Tibial nerve (tissue), 4 donors: ENCODE results near the gene ATOH8. TPM values are rescaled to one million over a fixed set of nuclear protein-coding genes. Genes with fewer than 3 reads are reported as not detected.
A peak's percentile ranks its signal among the peaks of the same experiment; 100 is the strongest.

Source experiments
- DNase-seq, 2 donors: peaks; one replicate each; pipeline ENCODE4 v3.0.0-alpha.2; 2019; ENCODE audit warnings: low spot score in 2 of 2
- H3K27ac ChIP-seq, 4 donors: fragments of 200-600 bp; sonication (generic) in 3 of 4; one replicate each; pipeline ENCODE4 v1.5.1; 2017 to 2019; ENCODE audit warnings: mild to moderate bottlenecking in 1 of 4
- H3K27me3 ChIP-seq, 2 donors: fragments of 200-600 bp; sonication (generic) in 1 of 2; one replicate each; pipeline versions ENCODE4 v1.5.1 to v1.6.0; 2017 to 2019
- H3K36me3 ChIP-seq, 3 donors: fragments of 200-600 bp; sonication (generic); one replicate each; pipeline ENCODE4 v1.5.1; 2018 to 2019
- H3K4me1 ChIP-seq, 4 donors: fragments of 200-600 bp; sonication (generic) in 3 of 4; one replicate each; pipeline ENCODE4 v1.5.1; 2017 to 2019
- H3K4me3 ChIP-seq, 4 donors: fragments of 200-600 bp; sonication (generic) in 3 of 4; one replicate each; pipeline ENCODE4 v1.5.1; 2017 to 2019; ENCODE audit warnings: mild to moderate bottlenecking in 1 of 4, moderate library complexity in 1 of 4
- H3K9me3 ChIP-seq, 4 donors: fragments of 200-600 bp; sonication (generic) in 3 of 4; one replicate each; pipeline ENCODE4 v1.5.1; 2017 to 2019
- CTCF ChIP-seq, 5 experiments: fragments of 200-600 bp in 3 of 5; fragments of 450-650 bp in 2 of 5; sonication (generic) in 3 of 5; IDR thresholded peaks; one replicate each; pipeline ENCODE4 v1.5.1; 2016 to 2019; ENCODE audit warnings: antibody characterized with exemption in 5 of 5, mild to moderate bottlenecking in 3 of 5, moderate library complexity in 2 of 5
- EP300 ChIP-seq, 2 donors: sonication (generic); formaldehyde crosslinking; IDR thresholded peaks; one replicate each; pipeline ENCODE4 v1.6.1; 2017; ENCODE audit warnings: antibody characterized with exemption in 2 of 2, mild to moderate bottlenecking in 1 of 2
- POLR2A ChIP-seq, 2 donors: fragments of 450-650 bp; IDR thresholded peaks; one replicate each; pipeline ENCODE4 v1.6.1; 2017; ENCODE audit warnings: antibody characterized with exemption in 2 of 2, mild to moderate bottlenecking in 2 of 2, moderate library complexity in 2 of 2
- WGBS, 2 donors: methylation state at CpG; one replicate each; pipeline ENCODE4 v1.1.5; 2018; 5-methylcytosine and 5-hydroxymethylcytosine counted together
- total RNA-seq, 4 donors: library from RNA; depleted of rRNA; stranded (reverse); fragments of >200 nt; gene quantifications; one replicate each; pipeline ENCODE4 v1.1.0, GENCODE V29; 2016

ATOH8 gene
- total RNA-seq, 4 donors from 2014 or later: 98.0 to 170 (median 119) TPM

- WGBS, 2 donors: 78 to 91% methylated on average over 6 of the region's 6 CpGs
Observed at GRCh38 chr2:85706063-85706462, 47.7 kb upstream of the ATOH8 start.

GRCh38 chr2:85706599-85707296, 47.0 kb upstream of the ATOH8 start:
- H3K36me3 ChIP-seq: no peaks in the 10 kb centered on the region
- H3K9me3 ChIP-seq: no peaks in the 10 kb centered on the region
- H3K27me3 ChIP-seq: no peaks in the 10 kb centered on the region
- TF ChIP-seq EP300 (IDR thresholded peaks at IDR 0.05) (peak in 1 of 2 donors; percentile 69), CTCF (IDR thresholded peaks at IDR 0.05) (no peak), POLR2A (IDR thresholded peaks at IDR 0.05) (no peak)
- 84 to 86% methylated on average over 10 of the region's 10 CpGs for WGBS, 2 donors
- peaks cover 0 to 74% (median 32%) of the 10 kb centered on the region in 4 donors for H3K4me1 ChIP-seq
- no peak overlapping the region for H3K4me3 ChIP-seq
- DNase-seq: peak in 1 of 2 donors; percentile 48
- peak overlapping the region in 3 of 4 donors; percentile 53 to 89 (median 84) for H3K27ac ChIP-seq

More at GRCh38 chr2:85706063-85706462, 47.7 kb upstream of the ATOH8 start:
- H3K4me1 ChIP-seq: peaks cover 0 to 68% (median 25%) of the 10 kb centered on the region in 4 donors
- no peaks in the 10 kb centered on the region for H3K36me3 ChIP-seq
- peak overlapping the region; percentile 53 to 89 (median 74) for H3K27ac ChIP-seq
- H3K27me3 ChIP-seq: no peaks in the 10 kb centered on the region
- no peaks in the 10 kb centered on the region for H3K9me3 ChIP-seq
- no peak overlapping the region for H3K4me3 ChIP-seq
- no peak for TF ChIP-seq CTCF (IDR thresholded peaks at IDR 0.05)
- no peak for TF ChIP-seq POLR2A (IDR thresholded peaks at IDR 0.05)
- no peak for TF ChIP-seq EP300 (IDR thresholded peaks at IDR 0.05)
- no peak for DNase-seq

GRCh38 chr2:85707304-85707703, 46.5 kb upstream of the ATOH8 start:
- Histone ChIP-seq H3K27ac (peak overlapping the region in 2 of 4 donors; percentile 84 to 89), H3K36me3 (no peaks in the 10 kb centered on the region), H3K27me3 (no peaks in the 10 kb centered on the region), H3K4me3 (no peak overlapping the region), H3K9me3 (no peaks in the 10 kb centered on the region), H3K4me1 (peaks cover 0 to 73% (median 33%) of the 10 kb centered on the region in 4 donors)
- DNase-seq: peak in 1 of 2 donors; percentile 93
- peak; percentile 77 to 91 (median 80) for TF ChIP-seq CTCF (IDR thresholded peaks at IDR 0.05)
- TF ChIP-seq EP300 (IDR thresholded peaks at IDR 0.05): peak in 1 of 2 donors; percentile 53
- no peak for TF ChIP-seq POLR2A (IDR thresholded peaks at IDR 0.05)
- 1 to 3% methylated on average over 10 of the region's 10 CpGs for WGBS, 2 donors

- H3K27ac ChIP-seq: peak overlapping the region in 2 of 4 donors; percentile 87 to 89
- H3K4me3 ChIP-seq: no peak overlapping the region
- WGBS, 2 donors: 74 to 85% methylated on average over 1 of the region's 1 CpG
- no peaks in the 10 kb centered on the region for H3K27me3 ChIP-seq
- TF ChIP-seq CTCF (IDR thresholded peaks at IDR 0.05) (no peak), EP300 (IDR thresholded peaks at IDR 0.05) (peak; percentile 71 to 88), POLR2A (IDR thresholded peaks at IDR 0.05) (no peak)
- H3K9me3 ChIP-seq: no peaks in the 10 kb centered on the region
- H3K36me3 ChIP-seq: no peaks in the 10 kb centered on the region
- DNase-seq: no peak
- peaks cover 0 to 87% (median 42%) of the 10 kb centered on the region in 4 donors for H3K4me1 ChIP-seq
Observed at GRCh38 chr2:85708641-85709040, 45.1 kb upstream of the ATOH8 start.

- Histone ChIP-seq H3K9me3 (no peaks in the 10 kb centered on the region), H3K4me1 (peaks cover 0 to 91% (median 45%) of the 10 kb centered on the region in 4 donors), H3K27ac (peak overlapping the region; percentile 75 to 89 (median 85)), H3K4me3 (no peak overlapping the region), H3K27me3 (no peaks in the 10 kb centered on the region), H3K36me3 (no peaks in the 10 kb centered on the region)
- TF ChIP-seq CTCF (IDR thresholded peaks at IDR 0.05) (no peak), EP300 (IDR thresholded peaks at IDR 0.05) (peak in 1 of 2 donors; percentile 73)
- DNase-seq: no peak
- WGBS, 2 donors: 58 to 59% methylated on average over 4 of the region's 4 CpGs
Observed at GRCh38 chr2:85709401-85709811, 44.4 kb upstream of the ATOH8 start.
